Lower lobe of right lung (tissue), 2 donors: ENCODE data around the gene ZNF536. TPM values are rescaled to one million over a fixed set of nuclear protein-coding genes. Genes with fewer than 3 reads are reported as not detected.

ENCODE experiments used
- ATAC-seq, 2 donors: fragments of 200-7000 bp; cut with Tn5 transposase; one replicate each; pipeline ENCODE4 v1.9.1; 2020 to 2022; ENCODE audit warnings: mild to moderate bottlenecking in 2 of 2, moderate library complexity in 2 of 2
- DNase-seq: peaks from one replicate; pipeline ENCODE4 v3.0.0-alpha.2; 2020
- H3K27ac ChIP-seq: fragments of 200-600 bp; one replicate; pipeline ENCODE4 v1.8.0; 2022
- H3K27me3 ChIP-seq: fragments of 200-600 bp; one replicate; pipeline ENCODE4 v1.8.0; 2022; ENCODE audit warnings: low read depth
- H3K36me3 ChIP-seq: fragments of 200-600 bp; one replicate; pipeline ENCODE4 v1.8.0; 2022; ENCODE audit warnings: mild to moderate bottlenecking
- H3K4me1 ChIP-seq: fragments of 200-600 bp; one replicate; pipeline ENCODE4 v1.8.0; 2022
- H3K4me3 ChIP-seq: fragments of 200-600 bp; one replicate; pipeline ENCODE4 v1.8.0; 2022; ENCODE audit warnings: mild to moderate bottlenecking
- H3K9me3 ChIP-seq: fragments of 200-600 bp; one replicate; pipeline ENCODE4 v1.8.0; 2022
- intact Hi-C: fragments of 100-400 bp; cut with DNase I; formaldehyde crosslinking; loops from one replicate; pipeline ENCODE4 v1.11.0; 2022
- total RNA-seq: library from RNA; stranded (reverse); fragmentation: NEBNext Ultra II Directional; extraction: Animal tissue kit (Norgen Biotek cat#: 25700); gene quantifications from one replicate; pipeline ENCODE4 v1.2.1, GENCODE V29; 2021
- TF ChIP-seq, protein P1 (sequence below): fragments of 200-600 bp; IDR thresholded peaks from one replicate; pipeline ENCODE4 v1.8.0; 2022; ENCODE audit warnings: antibody characterized with exemption, mild to moderate bottlenecking
- donor health status: DM: no; HTN: yes; CAD: no; lungs with severe emphysema.

The ZNF536 gene
- total RNA-seq, 1 donor from 2014 or later = 0.12 TPM

GRCh38 chr19:30358319-30358718 is 13.9 kb upstream of the ZNF536 start:
- Histone ChIP-seq H3K4me3 (no peak overlapping the region), H3K27ac (no peak overlapping the region), H3K9me3 (no peaks in the 10 kb centered on the region), H3K36me3 (no peaks in the 10 kb centered on the region), H3K4me1 (no peaks in the 10 kb centered on the region), H3K27me3 (no peaks in the 10 kb centered on the region)
- DNase-seq (no peak), ATAC-seq (no peak)
- TF ChIP-seq, protein P1, sequence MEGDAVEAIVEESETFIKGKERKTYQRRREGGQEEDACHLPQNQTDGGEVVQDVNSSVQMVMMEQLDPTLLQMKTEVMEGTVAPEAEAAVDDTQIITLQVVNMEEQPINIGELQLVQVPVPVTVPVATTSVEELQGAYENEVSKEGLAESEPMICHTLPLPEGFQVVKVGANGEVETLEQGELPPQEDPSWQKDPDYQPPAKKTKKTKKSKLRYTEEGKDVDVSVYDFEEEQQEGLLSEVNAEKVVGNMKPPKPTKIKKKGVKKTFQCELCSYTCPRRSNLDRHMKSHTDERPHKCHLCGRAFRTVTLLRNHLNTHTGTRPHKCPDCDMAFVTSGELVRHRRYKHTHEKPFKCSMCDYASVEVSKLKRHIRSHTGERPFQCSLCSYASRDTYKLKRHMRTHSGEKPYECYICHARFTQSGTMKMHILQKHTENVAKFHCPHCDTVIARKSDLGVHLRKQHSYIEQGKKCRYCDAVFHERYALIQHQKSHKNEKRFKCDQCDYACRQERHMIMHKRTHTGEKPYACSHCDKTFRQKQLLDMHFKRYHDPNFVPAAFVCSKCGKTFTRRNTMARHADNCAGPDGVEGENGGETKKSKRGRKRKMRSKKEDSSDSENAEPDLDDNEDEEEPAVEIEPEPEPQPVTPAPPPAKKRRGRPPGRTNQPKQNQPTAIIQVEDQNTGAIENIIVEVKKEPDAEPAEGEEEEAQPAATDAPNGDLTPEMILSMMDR = no peak
- intact Hi-C loops = no loop called here

- Histone ChIP-seq H3K4me3 (no peak overlapping the region), H3K27ac (no peak overlapping the region), H3K9me3 (no peaks in the 10 kb centered on the region), H3K27me3 (no peaks in the 10 kb centered on the region), H3K4me1 (no peaks in the 10 kb centered on the region), H3K36me3 (no peaks in the 10 kb centered on the region)
- DNase-seq (no peak), ATAC-seq (no peak)
- intact Hi-C loops = no loop called here
- TF ChIP-seq, protein P1 = no peak
Observed at GRCh38 chr19:30358821-30359580, 13.2 kb upstream of the ZNF536 start.

GRCh38 chr19:30359936-30360335 is 12.2 kb upstream of the ZNF536 start:
- Histone ChIP-seq H3K27me3 (no peaks in the 10 kb centered on the region), H3K4me1 (no peaks in the 10 kb centered on the region), H3K27ac (no peak overlapping the region), H3K36me3 (no peaks in the 10 kb centered on the region), H3K4me3 (no peak overlapping the region), H3K9me3 (no peaks in the 10 kb centered on the region)
- TF ChIP-seq, protein P1 = no peak
- DNase-seq (no peak), ATAC-seq (no peak)
- intact Hi-C loops = no loop called here

- Histone ChIP-seq H3K4me3 (no peak overlapping the region), H3K27me3 (no peaks in the 10 kb centered on the region), H3K9me3 (no peaks in the 10 kb centered on the region), H3K4me1 (no peaks in the 10 kb centered on the region), H3K36me3 (no peaks in the 10 kb centered on the region), H3K27ac (no peak overlapping the region)
- intact Hi-C loops = no loop called here
- ATAC-seq (no peak), DNase-seq (no peak)
- TF ChIP-seq, protein P1 = no peak
Observed at GRCh38 chr19:30360376-30361106, 11.6 kb upstream of the ZNF536 start.

GRCh38 chr19:30361107-30361447 is 11.1 kb upstream of the ZNF536 start:
- ATAC-seq (no peak), DNase-seq (no peak)
- Histone ChIP-seq H3K36me3 (no peaks in the 10 kb centered on the region), H3K4me3 (no peak overlapping the region), H3K27ac (no peak overlapping the region), H3K4me1 (no peaks in the 10 kb centered on the region), H3K9me3 (no peaks in the 10 kb centered on the region), H3K27me3 (no peaks in the 10 kb centered on the region)
- TF ChIP-seq, protein P1 = no peak
- intact Hi-C loops = no loop called here
